ENCODE data around the gene NR5A2. TPM values are rescaled to one million over a fixed set of nuclear protein-coding genes. Genes with fewer than 3 reads are reported as not detected.

The NR5A2 gene
- total RNA-seq, 1 donor from 2014 or later: 6.9 TPM

- ATAC-seq (no peak), DNase-seq (ENCODE audit: low spot score) (no peak)
- intact Hi-C loops (cut with DNase I): no loop called here
Observed at GRCh38 chr1:200213921-200214320, 186.4 kb downstream of the NR5A2 start.

DNA sequence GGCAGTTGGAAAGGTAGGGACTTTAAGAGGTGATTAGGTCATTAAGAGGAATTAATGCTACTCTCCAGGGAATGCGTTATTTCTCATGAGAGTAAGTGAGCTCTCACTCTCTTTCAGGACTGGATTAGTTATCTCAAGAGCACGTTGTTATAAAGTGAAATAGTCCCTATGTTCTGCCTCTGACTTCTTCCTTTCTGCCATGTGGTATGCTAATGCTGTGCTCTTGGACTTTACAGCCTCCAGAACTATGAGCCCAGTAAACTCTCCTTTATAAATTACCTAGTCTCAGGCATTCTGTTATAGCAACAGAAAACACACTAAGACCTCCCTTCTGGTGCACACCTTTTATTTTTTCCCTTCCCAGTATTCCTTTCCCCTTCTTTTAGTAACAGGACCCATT lies 187.8 kb downstream of the NR5A2 start:
- intact Hi-C loops (cut with DNase I): no loop called here
- no peak for ATAC-seq
- no peak for DNase-seq (ENCODE audit: low spot score)

- intact Hi-C loops (cut with DNase I): no loop called here
- no peak for ATAC-seq
Observed at GRCh38 chr1:200217703-200218102, 190.2 kb downstream of the NR5A2 start.

DNA sequence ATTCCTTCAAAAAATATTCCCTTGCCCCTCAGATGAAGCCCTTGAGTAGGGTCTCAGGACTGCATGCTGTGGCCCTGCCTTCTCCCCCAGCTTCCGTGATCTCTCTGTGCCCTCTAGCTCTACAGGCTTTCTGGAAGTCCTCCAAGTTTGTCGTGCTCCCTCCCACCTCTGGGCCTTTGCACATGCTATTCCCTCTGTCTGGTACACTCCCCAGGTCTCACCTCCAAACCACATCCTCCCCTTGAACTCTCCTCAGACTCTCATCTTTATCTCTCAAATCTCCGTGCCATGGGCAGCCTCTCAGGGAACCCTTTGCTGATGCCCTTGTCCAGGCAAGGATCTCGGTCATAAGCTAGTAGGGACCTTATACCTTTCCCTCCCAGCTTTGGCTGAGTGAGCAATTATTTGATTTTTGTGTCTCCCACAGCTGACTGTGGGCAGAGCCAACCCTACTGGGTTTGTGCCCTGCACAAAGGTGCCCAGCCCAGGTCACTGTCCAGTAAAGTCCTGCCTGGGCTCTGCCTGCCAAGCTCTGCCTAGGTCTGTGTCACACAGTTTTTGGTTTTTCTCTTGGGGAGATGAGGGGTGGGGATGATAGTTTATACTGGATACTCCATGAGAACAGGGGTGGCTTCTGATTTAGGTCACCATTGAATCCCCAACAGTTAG lies 194.2 kb downstream of the NR5A2 start:
- DNase-seq (ENCODE audit: low spot score) (no peak), ATAC-seq (no peak)
- intact Hi-C loops (cut with DNase I): no loop called here

More at GRCh38 chr1:200217703-200218102, 190.2 kb downstream of the NR5A2 start:
- DNase-seq (ENCODE audit: low spot score): no peak

DNA sequence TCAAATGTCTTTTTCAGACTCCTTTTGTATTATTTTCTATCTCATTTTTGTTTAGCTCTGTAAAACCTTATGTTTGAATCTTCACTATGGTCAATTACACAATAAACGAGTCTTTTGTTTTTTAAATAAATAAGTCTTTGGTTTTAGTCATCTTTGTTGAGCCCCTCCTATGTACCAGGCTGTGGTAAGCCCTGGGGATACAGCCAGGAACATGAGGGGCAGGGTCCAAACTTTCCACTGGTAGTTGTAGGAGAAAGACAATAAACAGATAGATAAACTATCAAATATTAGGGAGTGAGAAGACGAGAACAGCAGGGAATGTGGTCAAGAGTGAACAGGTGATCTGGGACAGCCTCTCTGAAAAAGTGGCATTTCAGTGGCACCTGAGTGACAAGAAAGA lies 195.7 kb downstream of the NR5A2 start:
- intact Hi-C loops (cut with DNase I): no loop called here
- DNase-seq (ENCODE audit: low spot score) (no peak), ATAC-seq (no peak)

DNA sequence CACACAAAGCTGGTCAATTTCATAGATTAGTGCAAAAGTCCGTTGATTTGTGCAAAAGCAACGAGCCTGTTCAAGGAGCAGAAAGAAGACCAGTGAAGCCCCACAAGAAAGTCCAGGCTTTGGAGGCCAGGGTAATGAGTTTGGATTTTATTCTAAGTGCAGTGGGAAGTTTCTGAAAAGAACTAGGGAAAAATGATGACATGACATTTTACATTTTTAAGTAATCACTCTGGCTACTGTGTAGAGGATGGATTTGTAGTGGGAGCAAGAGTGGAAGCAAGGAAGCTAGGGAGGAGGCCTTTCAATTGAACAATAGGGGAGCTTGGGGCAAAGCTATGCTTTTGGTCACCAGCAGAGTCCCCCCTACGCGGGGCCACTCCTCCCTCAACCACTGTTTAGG lies 196.1 kb downstream of the NR5A2 start:
- no peak for DNase-seq (ENCODE audit: low spot score)
- intact Hi-C loops (cut with DNase I): no loop called here
- no peak for ATAC-seq

DNA sequence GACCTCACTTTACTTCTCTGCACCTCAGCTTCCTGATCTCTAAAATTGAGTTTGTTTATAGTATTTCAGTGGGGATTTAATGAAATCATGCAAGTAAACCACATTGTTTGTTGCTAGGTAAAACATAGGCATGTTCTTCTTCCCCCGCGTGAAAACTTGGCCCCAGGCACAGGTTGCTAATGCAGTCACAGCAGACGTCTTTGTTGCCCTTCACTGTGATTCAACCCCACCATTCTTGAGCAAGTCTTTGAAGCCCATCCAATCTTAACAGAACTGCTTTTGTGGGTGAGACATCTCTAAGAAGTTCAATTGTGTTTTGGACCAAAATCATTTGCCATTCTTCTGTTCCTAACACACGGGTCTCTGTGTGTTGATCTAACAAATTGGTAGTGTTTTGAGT lies 196.8 kb downstream of the NR5A2 start:
- ATAC-seq: no peak
- no peak for DNase-seq (ENCODE audit: low spot score)
- intact Hi-C loops (cut with DNase I): no loop called here

GRCh38 chr1:200226268-200226968 lies 198.9 kb downstream of the NR5A2 start:
- ATAC-seq (no peak), DNase-seq (ENCODE audit: low spot score) (no peak)
- intact Hi-C loops (cut with DNase I): no loop called here

DNA sequence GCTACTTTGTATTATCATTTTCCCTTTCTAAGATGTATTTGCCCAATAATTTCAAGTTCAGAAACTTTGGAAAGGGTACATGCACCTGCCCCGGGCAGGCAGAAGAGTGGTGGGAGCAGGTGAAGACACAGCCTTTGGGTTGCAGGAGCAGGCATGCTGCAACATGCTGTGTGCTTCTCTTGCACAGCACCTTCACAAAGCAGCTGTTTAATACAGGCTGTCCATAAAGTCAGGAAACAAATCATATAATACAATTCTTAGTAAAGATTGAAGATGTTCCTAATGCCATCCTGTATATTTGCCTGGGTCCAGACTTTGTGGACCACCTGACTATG lies 199.4 kb downstream of the NR5A2 start:
- DNase-seq (ENCODE audit: low spot score) (no peak), ATAC-seq (no peak)
- intact Hi-C loops (cut with DNase I): no loop called here
